Ecto neural progenitor cell (in vitro differentiated cells): ENCODE data around the gene PASD1.
"Not testable (repeated sequence)": the region's sequence is repeated elsewhere in the genome, so short reads cannot be mapped to it uniquely, and the experiment has no call there.

Experiments
- DNase-seq: peaks from one replicate; pipeline ENCODE4 v3.0.0-alpha.2; 2018; ENCODE audit warnings: low spot score

PASD1 gene, protein sequence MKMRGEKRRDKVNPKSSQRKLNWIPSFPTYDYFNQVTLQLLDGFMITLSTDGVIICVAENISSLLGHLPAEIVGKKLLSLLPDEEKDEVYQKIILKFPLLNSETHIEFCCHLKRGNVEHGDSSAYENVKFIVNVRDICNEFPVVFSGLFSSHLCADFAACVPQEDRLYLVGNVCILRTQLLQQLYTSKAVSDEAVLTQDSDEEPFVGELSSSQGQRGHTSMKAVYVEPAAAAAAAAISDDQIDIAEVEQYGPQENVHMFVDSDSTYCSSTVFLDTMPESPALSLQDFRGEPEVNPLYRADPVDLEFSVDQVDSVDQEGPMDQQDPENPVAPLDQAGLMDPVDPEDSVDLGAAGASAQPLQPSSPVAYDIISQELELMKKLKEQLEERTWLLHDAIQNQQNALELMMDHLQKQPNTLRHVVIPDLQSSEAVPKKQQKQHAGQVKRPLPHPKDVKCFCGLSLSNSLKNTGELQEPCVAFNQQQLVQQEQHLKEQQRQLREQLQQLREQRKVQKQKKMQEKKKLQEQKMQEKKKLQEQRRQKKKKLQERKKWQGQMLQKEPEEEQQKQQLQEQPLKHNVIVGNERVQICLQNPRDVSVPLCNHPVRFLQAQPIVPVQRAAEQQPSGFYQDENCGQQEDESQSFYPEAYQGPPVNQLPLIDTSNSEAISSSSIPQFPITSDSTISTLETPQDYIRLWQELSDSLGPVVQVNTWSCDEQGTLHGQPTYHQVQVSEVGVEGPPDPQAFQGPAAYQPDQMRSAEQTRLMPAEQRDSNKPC

DNA sequence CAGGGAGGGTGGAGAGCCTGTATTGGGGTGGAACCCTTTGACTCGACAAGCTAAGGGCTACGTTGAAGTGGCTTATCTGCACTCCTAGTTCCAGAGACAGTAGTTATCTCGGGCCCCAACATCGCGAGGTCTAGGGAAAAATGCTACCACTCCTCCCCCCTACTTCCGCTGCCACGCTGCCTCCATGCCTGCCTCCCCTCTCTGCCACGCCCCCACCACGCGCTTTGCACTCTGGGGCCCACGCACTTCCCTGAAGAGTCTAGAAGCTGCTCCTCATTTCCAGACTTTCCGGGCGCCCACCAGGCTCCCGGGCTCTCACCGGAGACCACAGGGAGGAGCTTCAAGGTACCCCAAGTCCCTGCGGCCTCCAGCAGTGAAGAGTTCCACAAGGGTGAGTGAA, at the start of gene PASD1:
TSS of gene PASD1 (plus strand) at position 227 of the 400 bp plus-strand sequence. CDS start 37,879 bp downstream, outside the sequence.
- DNase-seq = no peak

DNA sequence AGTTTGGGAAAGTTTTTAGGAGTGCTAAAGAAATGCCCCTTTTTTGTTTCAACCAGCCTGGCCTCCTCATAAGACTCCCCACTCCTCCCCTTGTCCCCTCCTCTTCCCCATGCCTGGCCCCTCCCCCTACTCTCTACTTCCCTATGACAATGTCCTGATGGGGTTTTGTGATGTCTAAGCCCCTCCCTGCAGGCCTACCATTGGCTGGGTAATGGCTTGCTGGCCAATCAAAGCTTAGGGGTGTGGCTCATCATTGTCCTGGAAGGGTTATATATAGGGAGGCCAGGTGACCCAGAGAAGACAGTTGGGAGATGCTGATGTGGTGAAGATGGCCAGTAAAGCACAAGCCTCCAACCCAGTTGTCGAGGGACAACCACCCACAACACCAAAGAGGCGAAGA, 48.2 kb upstream of the PASD1 start:
- DNase-seq = no peak

DNA sequence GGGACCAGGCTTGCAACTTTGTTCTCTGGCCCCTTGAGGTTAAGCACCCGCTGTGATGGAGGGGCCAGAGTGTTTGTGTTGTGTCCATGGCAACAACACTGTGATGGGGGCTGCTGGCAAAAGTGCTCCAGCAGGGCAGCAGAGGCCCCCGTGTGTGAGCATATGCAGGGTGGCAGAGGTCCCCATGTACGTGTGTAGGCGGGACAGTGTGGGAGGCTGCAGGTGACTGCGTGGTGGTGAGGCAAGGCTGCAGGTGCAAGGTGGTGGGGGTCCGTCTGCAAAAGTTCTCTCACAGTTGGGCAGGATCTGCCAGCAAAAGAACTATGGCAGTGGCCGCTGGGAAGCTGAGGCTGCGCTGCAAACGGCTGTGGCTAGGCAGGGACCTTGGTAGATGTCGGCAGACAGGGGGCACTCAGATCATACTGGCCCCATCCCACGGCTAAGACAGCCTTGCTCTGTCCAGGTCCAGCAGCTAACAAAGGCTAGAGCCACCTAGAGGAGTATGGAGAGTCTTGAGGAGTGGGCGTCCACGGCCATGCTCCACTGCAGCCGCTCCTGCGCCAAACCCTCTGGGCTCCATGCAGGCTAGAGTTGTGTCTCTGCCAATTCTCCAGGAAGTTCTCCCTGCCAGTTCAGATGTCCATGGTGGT, 46.8 kb upstream of the PASD1 start:
- no peak for DNase-seq

DNA sequence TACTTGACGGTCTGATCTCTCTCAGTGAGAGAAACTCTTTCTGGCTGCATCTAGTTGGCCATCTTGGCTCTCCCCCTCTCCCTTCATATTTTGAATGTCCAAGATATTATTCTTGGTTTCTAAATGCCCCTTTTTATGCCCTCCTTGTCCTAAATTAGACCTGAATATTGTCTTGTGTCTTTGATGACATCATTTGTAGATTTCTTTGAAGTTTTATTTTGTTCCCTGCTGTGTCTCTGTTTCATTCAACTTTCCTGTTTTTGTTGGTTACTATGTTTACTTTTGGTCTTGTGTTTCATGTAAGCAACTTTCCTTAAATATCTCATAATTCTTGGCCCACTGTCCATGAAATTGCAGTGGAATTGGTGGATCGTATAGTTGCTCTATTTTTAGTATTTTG, 46.1 kb upstream of the PASD1 start:
- no peak for DNase-seq

DNA sequence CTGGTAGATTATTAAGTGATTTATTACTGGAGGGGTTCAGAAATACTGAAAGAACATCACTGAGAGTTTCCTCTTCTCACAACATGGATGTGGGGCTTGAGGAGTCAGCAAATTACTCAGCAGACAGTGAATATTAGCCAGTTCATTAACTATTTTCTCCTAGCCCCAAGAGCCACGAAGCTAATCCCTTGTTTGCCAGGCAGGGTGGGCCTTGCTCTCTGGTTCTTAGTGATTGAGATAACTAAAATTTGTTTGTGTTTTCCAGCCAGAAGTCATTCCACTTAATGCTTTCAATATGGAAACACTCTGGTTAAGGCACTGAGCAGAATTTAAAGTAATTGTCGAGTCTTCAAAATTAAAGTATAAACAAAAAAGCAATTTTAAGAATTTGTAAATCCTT, 40.1 kb upstream of the PASD1 start:
- DNase-seq = no peak

DNA sequence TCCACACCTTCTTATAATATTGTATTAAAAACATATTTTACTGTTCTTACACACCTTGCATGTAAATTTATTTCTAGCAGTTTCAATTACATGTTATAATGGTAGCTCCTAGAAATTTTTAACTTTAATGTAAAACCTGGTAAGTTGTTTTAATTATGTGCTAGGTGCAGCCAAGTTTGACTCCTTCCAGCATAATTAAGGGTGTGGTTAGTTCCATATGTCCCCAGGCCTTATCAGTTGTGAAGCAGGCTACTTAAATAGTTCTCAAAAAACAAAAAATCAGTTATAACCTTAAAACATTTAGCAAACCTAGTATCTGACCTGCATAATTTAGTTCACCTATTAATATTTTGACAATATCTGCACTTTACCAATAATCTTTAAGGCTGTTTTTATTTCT, 26.9 kb upstream of the PASD1 start:
- DNase-seq = no peak

DNA sequence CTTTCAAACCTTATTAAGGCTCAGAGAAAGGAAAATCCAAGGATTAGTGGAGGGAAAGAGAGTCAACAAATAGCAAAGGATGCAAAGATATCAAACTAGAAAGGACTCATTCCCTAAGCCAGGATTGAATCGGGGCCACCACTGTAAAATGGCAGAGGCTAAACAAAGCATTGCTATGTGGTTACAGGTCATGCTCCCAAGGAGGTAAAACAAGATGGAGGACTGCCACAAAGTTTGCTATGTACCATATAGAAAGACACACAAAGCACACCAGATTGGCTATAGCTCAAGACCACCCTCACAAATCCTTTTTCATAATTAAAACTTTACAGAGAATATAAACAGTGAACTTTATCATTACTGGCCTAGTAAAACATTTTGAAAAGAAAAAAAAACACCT, 25.9 kb upstream of the PASD1 start:
- no peak for DNase-seq

DNA sequence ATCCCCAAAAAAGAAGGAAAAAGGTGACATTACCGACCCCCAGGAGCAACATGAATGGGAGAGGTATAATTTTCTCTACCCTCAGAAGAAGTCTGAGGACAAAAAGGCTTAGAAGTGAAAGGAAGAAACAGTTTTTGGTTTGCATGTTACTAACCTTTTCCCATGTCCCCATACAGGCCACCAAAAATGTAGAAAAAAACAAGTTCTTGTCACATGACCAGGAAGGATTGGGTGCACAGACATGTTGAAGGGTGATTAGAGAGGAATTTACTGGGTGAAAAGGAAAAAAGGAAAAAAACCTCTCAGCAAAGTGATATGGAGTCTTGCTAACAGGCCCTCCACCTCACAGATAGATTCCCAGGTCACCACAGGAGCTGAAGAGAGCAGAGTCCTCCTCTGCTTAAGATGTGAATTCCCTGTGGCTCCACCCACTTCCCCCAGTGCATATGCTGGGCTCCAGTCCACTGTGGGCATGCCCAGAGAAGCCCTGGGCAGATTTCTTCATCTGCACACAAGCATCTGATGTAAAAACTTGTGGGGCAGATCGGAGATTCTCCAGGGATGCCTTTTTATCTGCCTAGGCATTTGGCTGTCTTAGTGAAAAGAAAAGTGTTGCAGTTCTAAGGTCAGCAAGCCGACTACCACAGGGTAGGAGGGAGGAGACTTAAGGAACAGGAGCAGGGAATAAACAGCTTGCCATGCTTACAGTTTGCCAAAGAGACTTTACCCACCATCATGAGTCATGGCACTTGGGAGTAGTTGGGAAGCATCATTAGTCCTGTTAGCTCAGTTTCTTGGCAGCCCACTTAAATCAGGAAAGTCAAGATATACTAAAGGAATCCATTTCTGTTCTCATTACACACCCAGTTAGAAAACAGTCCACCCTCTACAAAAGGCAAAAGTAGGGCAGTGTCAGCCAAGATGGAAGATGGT, 25.0 kb upstream of the PASD1 start:
- no peak for DNase-seq

DNA sequence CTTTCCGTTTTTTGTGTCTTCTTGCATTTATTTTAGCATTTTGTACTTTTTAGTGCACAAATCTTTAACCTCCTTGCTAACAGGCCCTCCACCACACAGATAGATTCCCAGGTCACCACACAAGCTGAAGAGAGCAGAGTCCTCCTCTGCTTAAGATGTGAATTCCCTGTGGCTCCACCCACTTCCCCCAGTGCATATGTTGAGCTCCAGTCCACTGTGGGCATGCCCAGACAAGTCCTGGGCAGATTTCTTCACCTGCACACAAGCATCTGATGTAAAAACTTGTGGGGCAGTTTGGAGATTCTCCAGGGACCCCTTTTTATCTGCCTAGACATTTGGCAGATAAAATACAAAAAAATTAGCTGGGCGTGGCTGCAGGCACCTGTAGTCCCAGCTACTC, 19.8 kb upstream of the PASD1 start:
- DNase-seq = no peak

DNA sequence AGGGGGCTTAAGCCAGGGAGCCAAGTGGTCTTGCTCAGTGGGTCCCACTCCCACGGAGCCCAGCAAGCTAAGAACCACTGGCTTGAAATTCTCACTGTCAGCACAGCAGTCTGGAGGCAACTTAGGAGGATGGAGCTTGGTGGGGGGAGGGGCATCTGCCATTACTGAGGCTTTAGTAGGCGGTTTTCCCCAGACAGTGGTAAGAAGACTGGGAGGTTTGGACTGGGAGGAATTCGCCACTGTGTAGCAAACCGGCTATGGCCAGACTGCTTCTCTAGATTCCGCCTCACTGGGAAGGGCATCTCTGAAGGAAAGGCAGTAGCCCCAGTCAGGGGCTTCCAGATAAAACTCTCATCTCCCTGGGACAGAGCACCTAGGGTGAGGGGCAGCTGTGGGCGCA, 17.2 kb upstream of the PASD1 start:
- not testable (repeated sequence) for DNase-seq

DNA sequence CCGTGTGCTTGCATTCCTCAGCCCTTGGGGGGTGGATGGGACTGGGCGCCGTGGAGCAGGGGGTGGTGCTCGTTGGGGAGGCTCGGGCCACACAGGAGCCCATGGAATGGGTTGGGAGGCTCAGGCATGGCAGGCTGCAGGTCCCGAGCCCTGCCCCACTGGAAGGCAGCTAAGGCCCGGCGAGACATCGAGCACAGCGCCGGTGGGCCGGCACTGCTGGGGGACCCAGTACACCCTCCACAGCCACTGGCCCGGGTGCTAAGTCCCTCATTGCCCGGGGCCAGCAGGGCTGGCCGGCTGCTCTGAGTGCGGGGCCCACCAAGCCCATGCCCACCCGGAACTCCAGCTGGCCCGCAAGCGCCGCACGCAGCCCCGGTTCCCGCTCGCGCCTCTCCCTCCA, 12.3 kb upstream of the PASD1 start:
- not testable (repeated sequence) for DNase-seq

DNA sequence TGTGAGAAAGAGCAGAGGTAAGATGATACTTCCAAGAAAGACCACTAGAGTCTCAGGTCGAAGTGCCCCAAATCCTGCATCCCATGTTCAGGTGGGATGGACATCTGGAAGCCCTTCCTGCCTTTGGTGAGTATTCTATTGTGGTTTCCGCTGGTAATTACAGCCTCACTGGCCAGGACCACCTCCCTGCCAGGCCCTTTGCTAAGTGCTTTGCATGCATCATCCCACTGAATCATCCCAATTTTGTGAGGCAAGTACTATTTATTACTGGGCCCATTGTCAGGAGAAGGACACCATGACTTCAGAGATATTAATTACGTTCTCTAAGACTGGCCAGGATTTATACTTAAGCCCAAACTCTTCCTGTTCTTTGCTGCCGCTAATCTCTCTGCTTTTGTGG, 10.7 kb upstream of the PASD1 start:
- DNase-seq = no peak

DNA sequence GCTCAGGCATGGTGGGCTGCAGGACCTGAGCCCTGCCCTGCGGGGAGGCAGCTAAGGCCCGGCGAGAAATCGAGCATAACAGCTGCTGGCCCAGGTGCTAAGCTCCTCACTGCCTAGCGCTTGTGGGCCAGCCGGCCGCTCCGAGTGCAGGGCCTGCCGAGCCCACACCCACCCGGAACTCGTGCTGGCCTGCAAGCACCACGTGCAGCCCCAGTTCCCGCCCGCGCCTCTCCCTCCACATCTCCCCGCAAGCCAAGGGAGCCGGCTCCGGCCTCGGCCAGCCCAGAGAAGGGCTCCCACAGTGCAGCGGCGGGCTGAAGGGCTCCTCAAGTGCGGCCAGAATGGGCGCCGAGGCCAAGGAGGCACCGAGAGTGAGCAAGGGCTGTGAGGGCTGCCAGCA, 8.2 kb upstream of the PASD1 start:
- DNase-seq = not testable (repeated sequence)

DNA sequence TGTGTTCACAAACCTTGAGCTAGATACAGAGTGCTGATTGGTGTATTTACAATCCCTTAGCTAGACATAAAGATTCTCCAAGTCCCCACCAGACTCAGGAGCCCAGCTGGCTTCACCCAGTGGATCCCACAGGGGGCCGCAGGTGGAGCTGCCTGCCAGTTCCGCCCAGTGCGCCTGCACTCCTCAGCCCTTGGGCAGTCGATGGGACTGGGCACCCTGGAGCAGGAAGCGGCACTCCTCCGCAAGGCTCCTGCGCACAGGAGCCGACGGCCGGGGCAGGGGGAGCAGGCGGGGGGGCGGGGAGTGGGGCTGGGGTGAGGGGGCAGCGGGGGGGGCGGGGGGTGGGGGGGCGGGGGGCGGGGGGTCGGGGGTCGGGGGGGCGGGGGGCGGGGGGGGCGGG, 990 bp upstream of the PASD1 start:
- not testable (repeated sequence) for DNase-seq

DNA sequence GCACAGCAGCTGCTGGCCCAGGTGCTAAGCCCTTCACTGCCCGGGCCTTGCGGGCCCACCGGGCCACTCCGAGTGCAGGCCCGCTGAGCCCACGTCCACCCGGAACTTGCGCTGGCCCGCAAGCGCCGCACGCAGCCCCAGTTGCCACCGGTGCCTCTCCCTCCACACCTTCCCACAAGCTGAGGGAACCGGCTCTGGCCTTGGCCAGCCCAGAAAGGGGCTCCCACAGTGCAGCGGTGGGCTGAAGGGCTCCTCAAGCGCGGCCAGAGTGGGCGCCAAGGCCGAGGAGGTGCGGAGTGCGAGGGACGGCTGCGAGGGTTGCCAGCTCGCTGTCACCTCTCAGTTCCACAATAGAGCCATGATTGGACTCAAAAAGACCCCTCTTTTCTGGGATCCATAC, 472 bp upstream of the PASD1 start:
- DNase-seq = not testable (repeated sequence)

DNA sequence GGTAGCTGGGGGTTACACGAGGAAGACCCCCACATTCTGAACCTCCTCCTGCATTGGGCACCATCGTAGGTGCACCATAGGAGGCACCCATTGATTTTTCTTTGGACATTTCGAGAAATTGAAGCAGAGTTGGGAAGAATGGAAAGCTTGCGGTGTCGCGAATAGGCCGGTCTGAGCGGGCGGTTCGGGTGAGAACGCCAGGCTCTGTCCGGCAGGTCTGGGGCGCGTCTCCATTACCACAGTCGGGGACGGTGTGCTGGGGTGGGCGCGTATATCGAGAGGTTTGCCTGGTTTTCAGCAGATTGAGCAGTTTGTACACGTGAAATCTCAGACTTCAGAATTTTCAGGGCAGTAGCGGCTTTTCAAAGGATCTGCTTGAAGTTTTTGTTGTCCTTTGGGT, 560 bp downstream of the PASD1 start:
- DNase-seq = no peak

DNA sequence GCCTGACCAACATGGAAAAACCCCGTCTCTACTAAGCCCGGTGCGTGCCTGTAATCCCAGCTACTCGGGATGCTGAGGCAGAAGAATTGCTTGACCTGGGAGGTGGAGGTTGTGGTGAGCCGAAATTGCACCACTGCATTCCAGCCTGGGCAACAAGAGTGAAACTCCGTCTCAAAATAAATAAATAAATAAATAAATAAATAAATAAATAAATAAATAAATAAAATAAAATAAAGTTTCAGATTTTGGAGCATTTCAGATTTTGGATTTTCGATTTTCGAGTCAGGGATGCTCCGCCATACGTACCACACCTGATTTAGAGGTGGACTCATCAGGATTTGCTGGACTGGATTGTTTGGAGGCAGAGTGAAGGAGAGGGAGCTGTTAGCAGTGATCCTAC, 3.4 kb downstream of the PASD1 start:
- DNase-seq = not testable (repeated sequence)

DNA sequence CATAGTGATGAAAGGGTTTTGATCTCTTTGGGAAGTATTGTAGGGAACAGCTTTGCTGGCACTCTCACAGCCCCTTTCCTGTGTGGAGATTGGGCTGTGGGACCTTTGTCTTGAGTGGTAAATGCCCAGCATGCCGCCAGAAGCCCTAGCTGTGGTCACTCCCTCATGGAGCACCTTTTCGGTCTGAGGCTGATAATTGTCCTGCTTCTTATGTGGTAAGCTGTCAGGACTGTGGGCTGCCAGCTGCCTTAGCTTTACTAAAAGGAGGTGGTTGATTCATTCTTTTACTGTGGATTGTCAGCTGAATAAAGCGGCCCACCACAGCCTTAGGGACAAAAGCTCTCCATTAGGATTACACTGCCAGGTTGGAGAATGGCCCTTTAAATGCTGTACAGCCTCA, 7.1 kb downstream of the PASD1 start:
- no peak for DNase-seq

DNA sequence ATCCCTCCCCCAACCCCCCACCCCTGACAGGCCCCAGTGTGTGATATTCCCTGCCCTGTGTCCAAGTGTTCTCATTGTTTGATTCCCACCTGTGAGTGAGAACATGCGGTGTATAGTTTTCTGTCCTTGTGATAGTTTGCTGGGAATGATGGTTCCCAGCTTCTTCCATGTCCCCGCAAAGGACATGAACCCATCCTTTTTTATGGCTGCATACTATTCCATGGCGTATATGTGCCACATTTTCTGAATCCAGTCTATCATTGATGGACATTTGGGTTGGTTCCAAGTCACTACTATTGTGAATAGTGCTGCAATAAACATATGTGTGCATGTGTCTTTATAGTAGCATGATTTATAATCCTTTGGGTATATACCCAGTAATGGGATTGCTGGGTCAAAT, 29.9 kb downstream of the PASD1 start:
- not testable (repeated sequence) for DNase-seq

DNA sequence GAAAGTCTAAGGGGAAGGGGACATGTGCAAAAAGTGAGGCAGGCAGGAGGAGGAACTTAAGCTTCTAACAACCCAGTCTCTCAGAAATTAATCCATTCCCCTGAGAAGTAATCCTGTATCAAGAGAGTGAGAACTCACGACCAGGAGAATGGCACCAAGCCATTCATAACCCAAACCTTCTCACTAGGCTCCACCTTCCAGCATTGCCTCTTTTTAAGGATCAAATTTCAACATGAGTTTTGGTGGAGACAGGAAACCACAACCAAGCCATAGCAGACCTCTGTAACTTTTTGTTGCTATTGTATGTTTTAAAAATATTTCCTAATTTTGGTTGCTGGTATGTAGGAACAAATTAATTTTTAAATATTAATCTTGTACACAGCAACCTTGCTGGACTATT, 32.8 kb downstream of the PASD1 start:
- DNase-seq = no peak

DNA sequence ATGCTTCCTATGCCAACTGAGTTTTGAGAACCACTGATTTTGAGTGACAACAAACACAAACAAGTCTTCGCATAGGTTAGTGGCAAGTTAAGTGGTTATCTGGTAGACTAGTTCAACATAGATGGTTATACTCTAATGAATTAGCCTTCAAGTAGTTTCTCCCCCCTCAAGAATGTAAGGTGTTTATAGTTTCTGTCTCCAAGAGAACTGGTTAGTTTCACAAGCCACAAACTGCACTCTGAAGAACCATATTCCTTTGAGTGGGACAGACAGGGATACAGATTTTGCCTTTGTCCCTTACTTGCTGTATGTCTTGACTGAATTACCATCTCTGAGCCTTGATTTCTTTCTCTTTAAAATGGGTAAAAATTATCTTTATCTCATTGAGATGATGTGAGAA, 41.5 kb downstream of the PASD1 start:
- no peak for DNase-seq

DNA sequence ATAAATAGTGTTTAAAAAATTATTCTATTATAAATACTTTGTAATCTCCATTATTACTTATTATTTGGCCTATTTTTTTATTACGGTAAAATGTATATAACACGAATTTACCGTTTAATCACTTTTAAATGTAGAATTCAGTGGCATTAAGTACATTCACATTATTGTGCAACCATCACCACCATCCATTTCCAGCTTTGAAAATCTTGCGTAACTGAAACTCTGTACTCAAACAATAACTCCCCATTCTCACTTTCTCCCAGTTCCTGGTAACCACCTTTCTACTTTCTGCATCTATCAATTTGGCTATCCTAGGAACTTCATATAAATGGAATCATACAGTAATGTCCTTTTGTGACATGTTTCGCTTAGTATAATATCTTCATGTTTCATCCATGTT, 45.7 kb downstream of the PASD1 start:
- DNase-seq = no peak
